K562 (cell line): ENCODE measurements around the gene PARP1. TPM values are rescaled to one million over a fixed set of nuclear protein-coding genes. Genes with fewer than 3 reads are reported as not detected.
A peak's percentile ranks its signal among the peaks of the same experiment; 100 is the strongest.
"Not testable (repeated sequence)": the region's sequence is repeated elsewhere in the genome, so short reads cannot be mapped to it uniquely, and the experiment has no call there.

Experiments
- ATAC-seq: fragments of 200-7000 bp; cut with Tn5 transposase; 3 replicates; pipeline ENCODE4 v1.9.1; 2020; ENCODE audit warnings: moderate library complexity
- BruUV-seq: library from RNA; stranded (reverse); fragments of 400-500 nt; replicated peaks from 2 replicates; lab custom pipeline; 2021; lab: Mats Ljungman, UMichigan
- CTCF ChIA-PET: fragments of 300-600 bp; formaldehyde crosslinking; extraction: SDS; loops from one replicate; lab custom pipeline; 2021; ENCODE audit warnings: low intra/inter-chr PET ratio; lab: Yijun Ruan, JAX
- POLR2A ChIA-PET: fragments of 300-600, 350-650 bp; sonication (Branson Sonifier 250); formaldehyde crosslinking; extraction: SDS; loops from one replicate; lab custom pipeline; 2021; ENCODE audit warnings: antibody characterized with exemption, inconsistent platforms; lab: Yijun Ruan, JAX
- DNase-seq, 4 experiments: peaks; one replicate each; pipeline versions ENCODE4 v3.0.0 to v3.0.0-alpha.2; 2011 to 2018; ENCODE audit warnings: low spot score in 3 of 4, mixed read lengths in 3 of 4; ENCODE audit errors: extremely low read depth in 1 of 4
- FAIRE-seq: peaks from 2 replicates; lab custom pipeline; 2011; peaks lifted over from hg19 to GRCh38; lab: Jason Lieb, UNC
- H2AFZ ChIP-seq: 2 replicates; pipeline ENCODE4 v1.6.0; 2011; ENCODE audit warnings: low read depth, low read length, control low read depth, inconsistent platforms
- H3K27ac ChIP-seq: fragments of 200-600 bp; 3 replicates; pipeline ENCODE4 v1.8.0; 2011; ENCODE audit warnings: low read depth, mild to moderate bottlenecking, control low read depth, inconsistent platforms, low read length, moderate library complexity, mixed read lengths; ENCODE audit errors: extremely low read depth
- H3K27me3 ChIP-seq, 2 experiments: fragments of 300-600 bp in 1 of 2; 2 replicates in 1 of 2; 3 replicates in 1 of 2; pipeline versions ENCODE4 v1.6.0 to v1.8.0; 2011; ENCODE audit warnings: inconsistent platforms in 2 of 2, low read length in 2 of 2, mild to moderate bottlenecking in 1 of 2, mixed read lengths in 1 of 2, moderate library complexity in 1 of 2; ENCODE audit not compliant: control insufficient read depth in 2 of 2, insufficient read depth in 2 of 2
- H3K36me3 ChIP-seq: fragments of 300-600 bp; 3 replicates; pipeline ENCODE4 v1.8.0; 2011; ENCODE audit warnings: mild to moderate bottlenecking, low read length, inconsistent platforms; ENCODE audit not compliant: control insufficient read depth, insufficient read depth
- H3K4me1 ChIP-seq, 2 experiments: fragments of 200-600 bp in 1 of 2; replicated peaks in 1 of 2; 2 replicates in 1 of 2; 3 replicates in 1 of 2; pipeline versions ENCODE4 v1.5.1 to v1.8.0; 2011; ENCODE audit warnings: inconsistent platforms in 2 of 2, low read length in 2 of 2, mild to moderate bottlenecking in 1 of 2, mixed read lengths in 1 of 2, moderate library complexity in 1 of 2; ENCODE audit not compliant: control insufficient read depth in 2 of 2, insufficient read depth in 2 of 2
- H3K4me2 ChIP-seq: 2 replicates; pipeline ENCODE4 v1.6.1; 2011; ENCODE audit warnings: low read length, control low read depth, inconsistent platforms, mixed read lengths; ENCODE audit not compliant: insufficient read depth
- H3K4me3 ChIP-seq: fragments of 200-600 bp; sonication (generic), shearing (Covaris generic); 2 replicates; pipeline ENCODE4 v1.5.1; 2016; ENCODE audit warnings: control low read depth, inconsistent platforms
- H3K79me2 ChIP-seq: fragments of 200-600 bp; 3 replicates; pipeline ENCODE4 v1.8.0; 2011; ENCODE audit warnings: low read length, inconsistent platforms; ENCODE audit not compliant: control insufficient read depth, insufficient read depth
- H3K9ac ChIP-seq, 2 experiments: 2 replicates each; pipeline versions ENCODE4 v1.6.0 to v1.6.1; 2011; ENCODE audit warnings: low read depth in 2 of 2, low read length in 2 of 2, control low read depth in 1 of 2, inconsistent platforms in 1 of 2, mild to moderate bottlenecking in 1 of 2, mixed read lengths in 1 of 2; ENCODE audit not compliant: insufficient read depth in 1 of 2
- H3K9me1 ChIP-seq: one replicate; pipeline ENCODE4 v1.6.0; 2011; ENCODE audit warnings: inconsistent platforms, mild to moderate bottlenecking, low read length, moderate library complexity; ENCODE audit not compliant: control insufficient read depth, insufficient read depth
- H3K9me3 ChIP-seq: replicated peaks from 2 replicates; pipeline ENCODE4 v1.5.1; 2011; ENCODE audit warnings: low read depth, low read length, inconsistent platforms; ENCODE audit not compliant: control insufficient read depth, insufficient read depth
- H4K20me1 ChIP-seq: replicated peaks from 2 replicates; pipeline ENCODE4 v1.6.1; 2011; ENCODE audit warnings: low read length, inconsistent platforms, mixed read lengths; ENCODE audit not compliant: control insufficient read depth, insufficient read depth
- HDAC8 ChIP-seq: fragments of 450-650 bp; IDR thresholded peaks from 2 replicates; pipeline ENCODE4 v1.6.1; 2016; ENCODE audit warnings: mild to moderate bottlenecking, missing genetic modification characterization, moderate library complexity, missing compliant biosample characterization
- RBM25 ChIP-seq: fragments of 200-400 bp; formaldehyde crosslinking; IDR thresholded peaks from 2 replicates; pipeline ENCODE4 v1.6.1; 2018; ENCODE audit warnings: low read length, low read depth, moderate library complexity; ENCODE audit not compliant: severe bottlenecking
- SMAD4 ChIP-seq: fragments of 250-450 bp; sonication (Bioruptor Pico); conservative IDR thresholded peaks from 2 replicates; pipeline ENCODE4 v1.8.0; 2021; ENCODE audit warnings: inconsistent platforms, mild to moderate bottlenecking, moderate library complexity
- ZFX ChIP-seq: sonication (generic); formaldehyde crosslinking; IDR thresholded peaks from 2 replicates; pipeline ENCODE4 v1.8.0; 2022; ENCODE audit warnings: mild to moderate bottlenecking, missing genetic modification reagents, moderate library complexity
- ZNF146 ChIP-seq: IDR thresholded peaks from one replicate; pipeline ENCODE4 v1.6.1; 2018; ENCODE audit warnings: missing compliant biosample characterization; ENCODE audit not compliant: unreplicated experiment
- WGBS: fragments of 100-300 bp; shearing (Covaris generic); methylation state at CpG from one replicate; pipeline ENCODE4 v1.1.6; 2016; ENCODE audit warnings: low coverage, mixed read lengths; ENCODE audit not compliant: insufficient coverage; ENCODE audit errors: missing lambda C conversion rate; 5-methylcytosine and 5-hydroxymethylcytosine counted together
- in situ Hi-C: fragments of 300-500 bp; cut with MboI; formaldehyde crosslinking; loops from 4 replicates; pipeline ENCODE4 v1.15.0; 2018; ENCODE audit warnings: inconsistent platforms, mixed read lengths
- intact Hi-C: fragments of 100-400 bp; cut with micrococcal nuclease; formaldehyde crosslinking; loops from 2 replicates; pipeline ENCODE4 v1.14.2; 2022
- polyA plus RNA-seq, 8 experiments: library from polyadenylated mRNA; depleted of rRNA in 4 of 8; stranded (reverse) in 5 of 8; unstranded in 3 of 8; fragments of >200 nt; fragmentation: Nextera tagmentation in 2 of 8; fragmentation: Illumina TruSeq in 1 of 8; extraction: Ambion mirVana in 2 of 8; extraction: Trizol in 1 of 8; gene quantifications; 2 replicates each; pipeline versions ENCODE4 v1.2.1 to v1.2.3, GENCODE V29; 2011 to 2014; ENCODE audit warnings: inconsistent platforms in 1 of 8, missing spikeins in 1 of 8
- total RNA-seq, 7 experiments: library from RNA; depleted of rRNA in 6 of 7; stranded (reverse); fragments of >200 nt in 6 of 7; fragmentation: Illumina TruSeq in 2 of 7; extraction: Trizol in 2 of 7; gene quantifications; 2 replicates each; pipeline versions ENCODE4 v1.2.1 to v1.2.3, GENCODE V29; 2011 to 2021; ENCODE audit warnings: low replicate concordance in 1 of 7

PARP1 gene
- total and polyA plus RNA-seq, 9 of the 15 experiments (the other 6 are each of a cell fraction or from before 2014, with no cell fraction given), result 121 to 306 (median 250) TPM

- not testable (repeated sequence) for H3K27ac ChIP-seq, ATAC-seq, H4K20me1 ChIP-seq, DNase-seq, H3K4me2 ChIP-seq, H3K9me1 ChIP-seq
- peaks cover 30 to 72% of the 10 kb centered on the region in 2 experiments for H3K27me3 ChIP-seq
- peak; percentile 83 for TF ChIP-seq ZNF146 (CRISPR knock-in tag)
- TF ChIP-seq RBM25, result peak; percentile 16
- TF ChIP-seq, all 486 proteins: peak for 2; not testable (repeated sequence) for 484
- CTCF ChIA-PET, H3K9me3 ChIP-seq, H3K4me1 ChIP-seq, in situ Hi-C loops, BruUV-seq, intact Hi-C loops, H3K9ac ChIP-seq, H3K4me3 ChIP-seq, FAIRE-seq, H3K79me2 ChIP-seq, POLR2A ChIA-PET, H3K36me3 ChIP-seq, H2AFZ ChIP-seq: not testable (repeated sequence)
- 11% methylated on average over 2 of the region's 2 CpGs for WGBS
Observed at GRCh38 chr1:226431898-226432297, 24.0 kb upstream of the PARP1 start.

- CTCF ChIA-PET, result no interaction called here
- ATAC-seq (no peak), DNase-seq (no peak)
- no peaks in the 10 kb centered on the region for H3K9me3 ChIP-seq
- H3K4me3 ChIP-seq, result no peak overlapping the region
- H3K4me2 ChIP-seq, result no peak overlapping the region
- H3K27ac ChIP-seq, result no peak overlapping the region
- H3K27me3 ChIP-seq, result peaks cover 28 to 65% of the 10 kb centered on the region in 2 experiments
- BruUV-seq, result no TSS peak
- in situ Hi-C loops, result no loop called here
- no peaks in the 10 kb centered on the region for H3K79me2 ChIP-seq
- H2AFZ ChIP-seq, result no peak overlapping the region
- no peaks in the 10 kb centered on the region; a peak in 1 of 5 replicates for H3K4me1 ChIP-seq
- no peaks in the 10 kb centered on the region for H4K20me1 ChIP-seq
- H3K36me3 ChIP-seq, result no peaks in the 10 kb centered on the region
- TF ChIP-seq ZFX (CRISPR knock-in tag) (no peak), HDAC8 (tag) (no peak), SMAD4 (no peak)
- TF ChIP-seq, all 486 proteins: peak for 0
- Histone ChIP-seq H3K9ac (no peak overlapping the region), H3K9me1 (no peaks in the 10 kb centered on the region)
- POLR2A ChIA-PET, result no interaction called here
- intact Hi-C loops, result loop anchor here (10.0 kb wide), 1 partner anchor 395 kb away; no protein-coding TSS in a partner anchor
- 2% methylated on average over 14 of the region's 14 CpGs for WGBS
- no peak for FAIRE-seq
Observed at GRCh38 chr1:226429858-226430715, 22.2 kb upstream of the PARP1 start.
